SJCRH30 (cell line): ENCODE measurements around the gene CITED4. TPM values are rescaled to one million over a fixed set of nuclear protein-coding genes. Genes with fewer than 3 reads are reported as not detected.
"Not testable (repeated sequence)": the region's sequence is repeated elsewhere in the genome, so short reads cannot be mapped to it uniquely, and the experiment has no call there.

ENCODE experiments used
- DNase-seq, 2 experiments: peaks; one replicate each; pipeline ENCODE4 v3.0.0-alpha.2; 2015 to 2020
- H3K27ac ChIP-seq: fragments of 250-450 bp; sonication (Bioruptor Pico); 2 replicates; pipeline ENCODE4 v1.5.1; 2020; ENCODE audit warnings: mild to moderate bottlenecking, moderate library complexity
- H3K27me3 ChIP-seq: fragments of 250-450 bp; sonication (Bioruptor Pico); 2 replicates; pipeline ENCODE4 v1.5.1; 2020; ENCODE audit warnings: mild to moderate bottlenecking, moderate library complexity
- H3K36me3 ChIP-seq: fragments of 250-450 bp; sonication (Bioruptor Pico); 2 replicates; pipeline ENCODE4 v1.5.1; 2020; ENCODE audit warnings: mild to moderate bottlenecking, moderate library complexity
- H3K4me1 ChIP-seq: fragments of 250-450 bp; sonication (Bioruptor Pico); 2 replicates; pipeline ENCODE4 v1.5.1; 2020; ENCODE audit warnings: mild to moderate bottlenecking, moderate library complexity
- H3K4me3 ChIP-seq: fragments of 250-450 bp; sonication (Bioruptor Pico); 2 replicates; pipeline ENCODE4 v1.5.1; 2020; ENCODE audit warnings: mild to moderate bottlenecking, moderate library complexity
- H3K9me3 ChIP-seq: fragments of 250-450 bp; sonication (Bioruptor Pico); replicated peaks from 2 replicates; pipeline ENCODE4 v1.5.1; 2020; ENCODE audit warnings: mild to moderate bottlenecking, moderate library complexity
- total RNA-seq: library from RNA; depleted of rRNA; stranded (reverse); fragments of >200 nt; shearing (Covaris generic); gene quantifications from 2 replicates; pipeline ENCODE4 v1.2.3, GENCODE V29; 2014

The CITED4 gene
- total RNA-seq, 1 experiment from 2014 or later: not detected

GRCh38 chr1:40894858-40895257 lies 32.7 kb upstream of the CITED4 start:
- DNase-seq, H3K27me3 ChIP-seq, H3K4me1 ChIP-seq, H3K36me3 ChIP-seq, H3K27ac ChIP-seq, H3K4me3 ChIP-seq: not testable (repeated sequence)
- H3K9me3 ChIP-seq: peaks cover 19% of the 10 kb centered on the region

GRCh38 chr1:40894455-40894854 lies 32.3 kb upstream of the CITED4 start:
- peaks cover 19% of the 10 kb centered on the region for H3K9me3 ChIP-seq
- DNase-seq: no peak
- no peaks in the 10 kb centered on the region for H3K27me3 ChIP-seq
- no peak overlapping the region for H3K27ac ChIP-seq
- no peaks in the 10 kb centered on the region for H3K4me1 ChIP-seq
- H3K4me3 ChIP-seq: no peak overlapping the region
- H3K36me3 ChIP-seq: no peaks in the 10 kb centered on the region

- no peak for DNase-seq
- Histone ChIP-seq H3K4me1 (no peaks in the 10 kb centered on the region), H3K27ac (no peak overlapping the region), H3K4me3 (no peak overlapping the region), H3K36me3 (no peaks in the 10 kb centered on the region), H3K9me3 (peaks cover 19% of the 10 kb centered on the region), H3K27me3 (no peaks in the 10 kb centered on the region)
Measured at GRCh38 chr1:40893946-40894345, 31.8 kb upstream of the CITED4 start.

GRCh38 chr1:40892354-40892753 lies 30.2 kb upstream of the CITED4 start:
- H3K27me3 ChIP-seq: no peaks in the 10 kb centered on the region
- H3K4me1 ChIP-seq: no peaks in the 10 kb centered on the region
- H3K27ac ChIP-seq: no peak overlapping the region
- H3K36me3 ChIP-seq: no peaks in the 10 kb centered on the region
- H3K4me3 ChIP-seq: no peak overlapping the region
- peaks cover 19% of the 10 kb centered on the region for H3K9me3 ChIP-seq
- no peak for DNase-seq

- DNase-seq: no peak
- Histone ChIP-seq H3K4me1 (no peaks in the 10 kb centered on the region), H3K36me3 (no peaks in the 10 kb centered on the region), H3K27ac (no peak overlapping the region), H3K27me3 (no peaks in the 10 kb centered on the region), H3K9me3 (peaks cover 19% of the 10 kb centered on the region), H3K4me3 (no peak overlapping the region)
Measured at GRCh38 chr1:40890771-40891170, 28.6 kb upstream of the CITED4 start.

- Histone ChIP-seq H3K4me3 (no peak overlapping the region), H3K27me3 (no peaks in the 10 kb centered on the region), H3K4me1 (no peaks in the 10 kb centered on the region), H3K27ac (no peak overlapping the region), H3K9me3 (no peaks in the 10 kb centered on the region), H3K36me3 (no peaks in the 10 kb centered on the region)
- DNase-seq: no peak
Measured at GRCh38 chr1:40887652-40888051, 25.5 kb upstream of the CITED4 start.

- H3K4me1 ChIP-seq: no peaks in the 10 kb centered on the region
- no peak overlapping the region for H3K4me3 ChIP-seq
Measured at GRCh38 chr1:40887012-40887378, 24.8 kb upstream of the CITED4 start.

GRCh38 chr1:40886318-40887011 lies 24.3 kb upstream of the CITED4 start:
- Histone ChIP-seq H3K36me3 (no peaks in the 10 kb centered on the region), H3K27me3 (no peaks in the 10 kb centered on the region), H3K4me3 (no peak overlapping the region), H3K27ac (no peak overlapping the region), H3K4me1 (no peaks in the 10 kb centered on the region), H3K9me3 (no peaks in the 10 kb centered on the region)
- no peak for DNase-seq

More at GRCh38 chr1:40887012-40887378, 24.8 kb upstream of the CITED4 start:
- H3K27me3 ChIP-seq: no peaks in the 10 kb centered on the region
- no peaks in the 10 kb centered on the region for H3K36me3 ChIP-seq
- H3K27ac ChIP-seq: no peak overlapping the region
- no peaks in the 10 kb centered on the region for H3K9me3 ChIP-seq
- no peak for DNase-seq

GRCh38 chr1:40884055-40884795 lies 22.1 kb upstream of the CITED4 start:
- DNase-seq: no peak
- Histone ChIP-seq H3K27ac (no peak overlapping the region), H3K9me3 (no peaks in the 10 kb centered on the region), H3K4me1 (no peaks in the 10 kb centered on the region), H3K36me3 (no peaks in the 10 kb centered on the region), H3K27me3 (no peaks in the 10 kb centered on the region), H3K4me3 (no peak overlapping the region)

GRCh38 chr1:40880813-40881549 lies 18.8 kb upstream of the CITED4 start:
- Histone ChIP-seq H3K9me3 (peaks cover 7% of the 10 kb centered on the region; the same call in 1 of the 2 replicates), H3K4me3 (no peak overlapping the region), H3K27ac (no peak overlapping the region), H3K27me3 (no peaks in the 10 kb centered on the region), H3K36me3 (no peaks in the 10 kb centered on the region), H3K4me1 (peaks cover 10% of the 10 kb centered on the region)
- no peak for DNase-seq

- Histone ChIP-seq H3K9me3 (peaks cover 7% of the 10 kb centered on the region; the same call in 1 of the 2 replicates), H3K36me3 (no peaks in the 10 kb centered on the region), H3K27me3 (no peaks in the 10 kb centered on the region), H3K27ac (no peak overlapping the region), H3K4me1 (peaks cover 10% of the 10 kb centered on the region), H3K4me3 (no peak overlapping the region)
- no peak for DNase-seq
Measured at GRCh38 chr1:40879482-40880175, 17.5 kb upstream of the CITED4 start.

GRCh38 chr1:40878906-40879305 lies 16.7 kb upstream of the CITED4 start:
- Histone ChIP-seq H3K4me1 (peaks cover 10% of the 10 kb centered on the region), H3K27me3 (no peaks in the 10 kb centered on the region), H3K36me3 (no peaks in the 10 kb centered on the region), H3K9me3 (peaks cover 7% of the 10 kb centered on the region; the same call in 1 of the 2 replicates), H3K27ac (no peak overlapping the region), H3K4me3 (no peak overlapping the region)
- no peak for DNase-seq

GRCh38 chr1:40877698-40878097 lies 15.5 kb upstream of the CITED4 start:
- peaks cover 11% of the 10 kb centered on the region for H3K4me1 ChIP-seq
- peaks cover 7% of the 10 kb centered on the region; the same call in 1 of the 2 replicates for H3K9me3 ChIP-seq
- H3K27ac ChIP-seq: no peak overlapping the region
- peak; percentile 70 to 74 for DNase-seq
- H3K27me3 ChIP-seq: no peaks in the 10 kb centered on the region
- H3K36me3 ChIP-seq: no peaks in the 10 kb centered on the region
- H3K4me3 ChIP-seq: no peak overlapping the region

- H3K9me3 ChIP-seq: peaks cover 7% of the 10 kb centered on the region; the same call in 1 of the 2 replicates
- H3K36me3 ChIP-seq: no peaks in the 10 kb centered on the region
- H3K4me1 ChIP-seq: peaks cover 16% of the 10 kb centered on the region
- H3K4me3 ChIP-seq: no peak overlapping the region
- H3K27me3 ChIP-seq: no peaks in the 10 kb centered on the region
- no peak for DNase-seq
- H3K27ac ChIP-seq: no peak overlapping the region
Measured at GRCh38 chr1:40876891-40877290, 14.7 kb upstream of the CITED4 start.

GRCh38 chr1:40876436-40876761 lies 14.2 kb upstream of the CITED4 start:
- Histone ChIP-seq H3K9me3 (peaks cover 7% of the 10 kb centered on the region; the same call in 1 of the 2 replicates), H3K4me3 (no peak overlapping the region), H3K27ac (no peak overlapping the region), H3K36me3 (no peaks in the 10 kb centered on the region), H3K27me3 (no peaks in the 10 kb centered on the region), H3K4me1 (peaks cover 16% of the 10 kb centered on the region)
- DNase-seq: no peak
